NCI-H2196 treated with DMSO at 0.1 percent for 48 hours (cell line): Measurements from ENCODE around the gene ALOX15B.
A peak's percentile ranks its signal among the peaks of the same experiment; 100 is the strongest.

Source experiments
- DNase-seq: peaks from one replicate; lab custom pipeline; 2025; ENCODE audit not compliant: unreplicated experiment; lab: John Stamatoyannopoulos, UW

The ALOX15B gene

DNA sequence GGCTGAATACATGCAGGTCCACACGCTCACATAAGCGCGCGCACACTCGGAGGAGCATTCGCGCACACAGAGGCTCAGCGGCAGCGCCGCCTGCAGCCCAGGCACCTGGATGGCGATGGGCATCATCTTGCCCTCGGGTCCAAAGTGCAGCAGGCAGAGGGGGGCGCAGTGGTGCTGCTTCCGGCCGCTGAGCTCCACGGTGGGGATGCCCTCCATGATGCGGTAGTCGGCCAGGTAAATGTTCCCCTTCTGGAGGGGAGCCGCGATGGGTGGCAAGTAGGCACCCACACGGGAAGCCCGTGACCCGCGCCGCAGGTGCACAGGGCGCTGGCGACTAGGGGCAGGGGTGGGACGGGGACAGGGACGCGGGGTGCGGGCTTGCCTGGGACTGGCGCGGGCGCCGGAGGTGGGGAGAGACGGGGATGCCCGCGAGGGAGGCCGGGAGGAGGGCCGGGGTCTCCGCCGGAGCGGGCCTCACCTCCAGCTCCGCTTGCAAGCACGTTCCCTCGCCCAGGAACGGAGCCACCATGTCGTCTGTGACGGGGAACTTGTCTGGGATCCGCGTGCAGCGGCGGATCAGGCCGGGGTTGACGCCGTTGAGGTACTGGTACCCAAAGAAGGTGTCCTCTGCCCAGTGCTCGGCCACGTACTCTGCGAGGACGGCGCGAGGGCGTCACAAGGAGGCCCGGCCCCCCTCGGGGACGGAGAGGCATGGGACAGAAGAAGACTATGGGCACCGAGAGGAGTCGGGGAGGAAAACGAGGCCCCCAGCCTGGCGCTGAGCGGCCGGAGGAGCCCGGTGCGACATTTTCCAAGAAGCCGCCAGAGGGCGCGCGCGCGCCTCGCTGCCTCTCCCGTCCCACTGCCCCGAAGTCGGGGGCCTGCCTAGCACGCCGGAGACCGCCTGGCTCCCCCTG is 40.7 kb downstream of the ALOX15B start:
- DNase-seq, result peak; percentile 37

DNA sequence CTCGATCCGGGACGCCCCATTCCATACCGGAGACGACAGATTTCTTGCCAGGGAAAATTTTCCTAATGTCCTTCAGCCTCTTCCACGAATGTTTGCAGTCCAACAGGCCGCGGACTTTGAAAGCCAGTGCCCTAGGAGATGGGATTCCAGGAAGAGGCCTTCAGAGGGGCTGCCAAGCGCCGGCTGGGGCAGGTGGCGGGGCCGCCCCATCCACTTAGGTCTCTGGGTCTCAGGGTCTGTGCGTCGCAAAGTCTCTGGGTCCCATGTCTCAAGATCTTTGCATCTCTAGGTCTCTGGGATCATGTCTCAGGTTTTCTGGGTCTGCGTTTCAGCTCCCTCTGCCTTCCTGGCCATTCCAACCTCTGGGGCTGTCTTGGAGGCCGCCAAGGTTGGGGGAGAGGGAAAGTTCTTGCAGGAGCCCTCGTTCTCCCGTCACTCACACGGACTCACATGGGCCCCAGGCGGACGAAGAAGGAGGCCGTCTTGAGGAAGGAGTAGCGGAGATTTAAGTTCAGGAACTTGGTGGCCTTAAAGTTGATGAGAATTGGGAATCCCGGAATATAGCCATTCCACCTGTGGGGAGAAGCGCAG is 41.4 kb downstream of the ALOX15B start:
- no peak for DNase-seq

DNA sequence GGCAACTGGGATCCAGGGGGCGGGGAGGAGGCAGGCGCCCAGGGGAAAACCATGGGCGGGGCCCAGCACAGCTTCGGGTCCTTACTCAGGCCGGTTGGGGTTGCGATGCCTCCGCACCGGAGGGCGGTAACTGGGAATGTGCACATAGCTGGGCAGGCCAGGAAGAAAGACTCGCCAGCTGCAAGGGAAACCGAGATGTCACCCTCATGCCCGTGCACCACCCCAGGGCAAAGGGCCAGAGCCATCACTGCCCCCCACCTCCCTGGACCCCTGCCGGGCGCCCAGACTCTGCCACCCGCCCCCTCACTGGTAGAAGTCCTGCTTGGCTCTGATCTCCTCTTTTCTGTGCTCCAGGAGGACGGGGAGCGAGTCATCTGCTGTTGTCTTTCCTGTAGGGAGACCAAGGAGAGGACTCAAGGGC is 42.0 kb downstream of the ALOX15B start:
- DNase-seq, result no peak

DNA sequence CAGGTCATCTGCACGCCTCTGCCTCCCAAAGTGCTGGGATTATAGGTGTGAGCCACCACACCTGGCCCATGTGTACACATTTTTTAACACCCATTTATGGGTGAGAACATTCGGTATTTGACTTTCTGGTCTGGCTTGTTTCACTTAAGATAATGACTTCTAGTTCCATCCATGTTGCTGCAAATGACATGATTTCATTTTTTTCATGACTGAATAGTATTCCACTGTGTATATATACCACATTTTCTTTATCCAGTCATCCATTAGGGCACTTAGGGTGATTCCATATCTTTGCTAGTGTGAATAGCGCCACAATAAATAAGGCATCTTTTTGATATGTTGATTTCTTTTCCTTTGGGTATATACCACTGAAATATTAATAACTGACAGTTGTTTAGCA is 43.0 kb downstream of the ALOX15B start:
- no peak for DNase-seq

DNA sequence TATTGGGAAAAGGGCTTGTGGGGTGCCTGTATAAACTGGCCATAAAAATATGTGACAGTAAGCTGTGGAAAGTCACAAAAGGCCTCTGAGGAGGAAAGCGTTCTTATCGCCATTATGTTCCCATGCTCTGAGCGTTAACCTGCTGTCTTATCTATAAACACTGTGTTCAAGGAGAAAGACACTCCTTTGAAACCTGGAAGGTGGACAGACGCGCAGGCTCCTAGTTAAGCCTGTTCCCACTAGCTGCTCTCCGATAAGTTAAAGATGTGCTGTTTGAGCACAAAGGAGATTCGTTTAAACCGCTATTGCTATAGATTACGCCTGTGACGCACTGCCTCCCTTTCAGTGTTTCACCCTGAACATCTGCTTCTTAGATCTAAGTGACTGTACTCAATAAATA is 43.4 kb downstream of the ALOX15B start:
- no peak for DNase-seq

DNA sequence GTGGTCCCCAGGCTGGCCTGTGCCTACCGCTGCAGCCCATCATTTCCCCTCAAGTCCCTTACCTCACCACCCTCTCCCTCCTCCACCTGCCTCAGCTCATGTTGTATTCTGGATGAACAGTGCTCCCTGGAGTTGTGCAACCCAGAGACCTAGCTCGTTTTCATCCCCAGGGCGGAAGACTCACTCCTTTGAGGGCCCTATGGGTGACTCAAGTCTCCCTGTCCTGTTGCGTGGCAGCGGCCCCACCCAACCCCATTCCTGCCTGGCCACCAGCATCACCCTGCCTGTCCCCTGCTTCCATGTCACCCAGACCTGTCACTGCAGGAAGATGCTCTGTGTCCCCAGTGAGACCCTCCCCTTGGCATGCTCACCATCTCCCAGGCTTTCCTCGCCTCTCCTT is 45.4 kb downstream of the ALOX15B start:
- no peak for DNase-seq

DNA sequence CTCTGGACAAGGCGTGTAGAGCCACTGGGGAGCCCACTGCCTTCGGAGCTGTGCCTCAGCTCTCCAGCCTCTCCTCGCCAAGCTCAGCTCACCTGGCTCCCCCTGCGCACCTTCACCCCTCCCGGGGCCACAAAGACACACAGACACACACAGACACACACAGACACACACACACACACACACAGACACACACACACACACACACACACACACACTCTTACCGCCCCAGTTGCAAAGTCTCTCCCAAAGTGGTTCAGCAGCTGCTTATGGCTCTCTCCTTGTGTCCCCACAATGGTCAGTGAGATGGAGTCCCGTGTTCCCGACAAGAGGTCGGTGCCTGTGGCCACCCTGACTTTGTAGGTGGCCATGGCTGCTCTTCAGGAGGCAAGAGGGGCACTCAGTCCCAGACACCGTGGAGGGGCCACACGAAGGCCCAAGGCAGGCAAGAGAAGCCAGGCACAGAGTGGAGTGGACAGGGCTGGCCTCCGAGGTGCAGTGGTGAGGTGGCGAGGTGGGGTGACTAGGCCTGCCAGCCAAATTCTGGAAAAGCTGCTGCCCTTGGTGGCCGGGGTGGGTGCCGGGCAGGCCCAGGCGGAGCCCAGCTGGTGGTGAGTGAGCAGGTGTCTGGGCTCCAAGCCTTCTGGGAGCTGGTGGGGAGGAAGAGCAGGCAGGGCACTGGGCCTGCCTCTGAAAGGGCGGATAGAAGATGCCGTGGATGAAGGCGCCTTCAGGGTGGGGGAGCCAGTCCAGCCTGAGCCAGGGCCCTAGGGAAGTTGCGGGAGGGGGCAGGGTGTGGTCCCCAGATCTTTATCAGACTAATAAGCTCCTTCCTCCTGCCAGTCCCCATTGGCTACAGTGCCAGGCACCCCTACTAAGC is 48.5 kb downstream of the ALOX15B start, which contains the start of gene ALOX12B:
Gene ALOX12B, minus strand, starts transcription at position 642 of the 877 bp plus-strand sequence. Its CDS starts 274 bp downstream, at position 368.
- no peak for DNase-seq

DNA sequence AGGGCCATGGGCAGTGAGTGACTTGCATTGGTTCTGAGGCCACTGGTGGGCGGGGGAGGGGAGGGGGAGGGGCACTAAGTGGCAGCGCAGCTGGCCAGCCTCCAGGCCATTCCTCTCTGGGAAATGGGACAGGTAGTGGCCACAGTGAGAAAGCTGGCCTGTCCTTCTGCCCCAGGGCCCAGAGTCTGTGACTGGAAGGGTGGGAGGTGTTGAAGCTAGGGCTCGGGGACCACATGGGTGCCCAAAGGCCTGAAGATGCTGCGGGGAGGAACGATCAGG is 49.0 kb downstream of the ALOX15B start:
- DNase-seq, result no peak

DNA sequence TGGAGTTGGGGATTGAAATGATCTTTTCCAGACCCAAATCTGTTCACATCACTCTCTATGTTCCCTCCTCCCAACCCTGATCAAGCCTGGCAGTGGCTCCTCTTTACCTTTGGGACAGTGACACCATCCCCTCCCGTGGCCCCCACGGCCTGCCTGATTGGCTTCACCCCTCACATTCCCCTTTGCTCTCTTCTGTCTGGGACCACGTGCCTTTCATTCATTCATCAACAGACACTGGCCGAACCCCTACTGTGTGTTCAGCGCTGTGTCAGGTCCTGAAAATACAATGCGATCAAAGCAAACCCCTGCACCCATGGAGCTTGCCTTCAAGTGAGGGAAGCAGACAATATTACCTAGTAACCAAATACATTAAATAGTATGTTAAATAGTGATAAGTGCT is 50.9 kb downstream of the ALOX15B start:
- no peak for DNase-seq

DNA sequence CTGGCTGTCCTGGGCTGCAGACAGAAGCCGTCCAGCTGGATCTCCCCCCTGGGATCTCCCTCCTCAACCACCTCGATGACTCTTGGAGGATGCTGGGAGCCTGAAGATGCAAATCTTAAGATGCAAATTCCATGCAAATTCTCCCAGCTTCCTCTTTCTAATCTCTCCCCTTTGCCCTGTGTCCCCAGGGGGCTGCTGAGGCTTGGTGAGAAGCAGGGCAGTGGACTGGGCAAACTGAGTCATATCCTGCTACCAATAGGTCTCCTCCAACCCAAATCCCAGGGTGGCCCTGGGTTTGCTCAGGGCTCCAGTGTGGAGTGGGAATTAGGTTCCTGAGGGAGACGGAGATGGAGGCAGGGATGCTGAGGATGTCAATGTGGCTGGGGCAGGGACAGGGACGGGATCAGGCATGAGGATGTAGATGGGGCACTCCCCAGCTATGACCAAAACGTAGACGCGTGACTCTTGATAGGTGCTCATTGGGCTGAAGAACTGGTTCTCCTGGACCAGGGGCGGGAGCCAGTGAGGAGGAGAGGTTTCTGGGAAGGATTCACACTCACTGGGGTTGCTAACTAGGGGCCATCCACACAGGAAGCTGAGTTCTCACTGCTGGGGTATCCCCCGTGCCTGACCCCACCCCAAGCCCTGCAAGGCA is 52.3 kb downstream of the ALOX15B start:
- DNase-seq, result no peak

DNA sequence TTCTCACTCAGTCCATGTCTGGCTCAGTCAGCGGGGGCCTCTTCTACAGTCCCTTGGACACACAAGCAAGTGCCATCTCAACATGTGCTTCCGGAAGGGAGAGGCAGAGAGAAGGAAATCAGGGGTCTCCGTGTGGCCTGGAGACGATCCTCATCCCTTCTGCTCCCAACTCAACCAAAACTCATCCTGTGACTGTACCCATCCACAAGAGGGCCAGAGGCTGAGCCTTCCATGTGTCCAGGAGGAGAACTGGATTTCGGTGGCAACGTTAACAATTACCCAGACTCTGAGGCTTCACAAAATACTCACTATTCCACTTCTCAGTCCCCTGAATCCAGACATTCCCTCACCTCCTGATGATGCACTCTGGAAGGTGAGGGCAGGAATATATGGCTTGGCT is 56.5 kb downstream of the ALOX15B start:
- DNase-seq, result no peak

DNA sequence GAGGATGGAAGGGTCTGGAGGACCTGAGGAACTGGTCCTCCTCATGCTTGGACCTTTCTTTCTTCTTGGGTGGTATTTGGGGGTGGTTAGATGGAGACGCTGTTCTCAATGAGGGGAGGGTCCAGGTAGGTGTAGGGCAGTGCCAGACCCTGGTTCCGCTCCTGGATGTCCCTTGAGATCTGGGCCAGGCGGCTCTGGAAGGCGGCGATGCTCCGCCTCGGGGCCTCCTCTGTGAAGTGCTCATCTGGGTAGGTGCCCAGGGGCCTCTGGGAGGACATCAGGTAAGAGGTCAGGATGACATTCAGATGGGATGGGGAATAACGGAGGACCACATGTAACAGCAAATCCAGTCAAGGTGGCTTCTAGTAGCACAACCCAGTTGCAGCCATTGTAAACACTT is 57.7 kb downstream of the ALOX15B start:
- DNase-seq, result no peak
